GM19043 (cell line): Measurements from ENCODE around the gene EPHB2.

Source experiments
- ATAC-seq: cut with Tn5 transposase; IDR thresholded peaks from one replicate; pipeline ENCODE4 v1.9.1; 2021; ENCODE audit warnings: low read depth; ENCODE audit not compliant: unreplicated experiment

The EPHB2 gene

DNA sequence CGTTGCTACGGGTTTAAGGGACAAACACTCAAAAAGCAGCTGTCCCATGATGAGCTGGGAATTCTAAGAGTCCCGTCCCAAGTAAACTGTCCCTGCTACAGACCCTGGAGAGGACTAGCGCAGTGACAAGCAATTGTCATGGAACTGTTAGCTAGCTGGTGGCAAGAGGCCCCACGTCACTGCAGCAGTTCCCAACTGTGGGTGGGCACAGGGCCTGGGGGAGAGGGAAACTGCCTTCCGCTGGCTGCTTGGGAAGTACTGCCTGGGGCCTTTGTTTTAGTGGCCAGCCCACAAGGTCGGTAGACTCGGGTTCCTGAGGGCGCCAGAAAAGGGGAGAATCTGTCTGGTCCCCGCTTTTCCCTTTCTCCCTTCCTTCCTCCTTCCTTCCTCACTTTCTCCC, 164.6 kb downstream of the EPHB2 start:
- ATAC-seq: no peak

DNA sequence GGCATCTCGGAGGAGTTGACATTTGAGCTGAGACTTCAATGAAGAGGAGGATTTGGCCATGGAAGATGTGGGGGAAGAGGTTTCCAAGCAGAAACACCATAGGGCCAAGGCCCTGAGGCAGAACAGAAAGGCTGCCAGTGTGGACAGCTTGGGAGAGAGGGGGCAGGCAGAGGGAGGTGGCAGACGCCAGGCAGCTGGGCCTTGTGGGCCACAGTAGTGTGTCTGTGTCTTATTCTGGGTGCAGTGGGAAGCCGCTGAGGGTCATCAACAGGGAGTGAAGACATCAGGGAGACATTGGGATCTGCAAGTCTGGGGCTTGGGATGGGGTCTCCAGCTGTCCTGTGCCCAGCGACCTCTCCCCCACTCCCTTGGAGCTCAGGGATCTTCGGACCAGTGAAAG, 165.2 kb downstream of the EPHB2 start:
- ATAC-seq: no peak

GRCh38 chr1:22876359-22877111, 165.9 kb downstream of the EPHB2 start:
- no peak for ATAC-seq

DNA sequence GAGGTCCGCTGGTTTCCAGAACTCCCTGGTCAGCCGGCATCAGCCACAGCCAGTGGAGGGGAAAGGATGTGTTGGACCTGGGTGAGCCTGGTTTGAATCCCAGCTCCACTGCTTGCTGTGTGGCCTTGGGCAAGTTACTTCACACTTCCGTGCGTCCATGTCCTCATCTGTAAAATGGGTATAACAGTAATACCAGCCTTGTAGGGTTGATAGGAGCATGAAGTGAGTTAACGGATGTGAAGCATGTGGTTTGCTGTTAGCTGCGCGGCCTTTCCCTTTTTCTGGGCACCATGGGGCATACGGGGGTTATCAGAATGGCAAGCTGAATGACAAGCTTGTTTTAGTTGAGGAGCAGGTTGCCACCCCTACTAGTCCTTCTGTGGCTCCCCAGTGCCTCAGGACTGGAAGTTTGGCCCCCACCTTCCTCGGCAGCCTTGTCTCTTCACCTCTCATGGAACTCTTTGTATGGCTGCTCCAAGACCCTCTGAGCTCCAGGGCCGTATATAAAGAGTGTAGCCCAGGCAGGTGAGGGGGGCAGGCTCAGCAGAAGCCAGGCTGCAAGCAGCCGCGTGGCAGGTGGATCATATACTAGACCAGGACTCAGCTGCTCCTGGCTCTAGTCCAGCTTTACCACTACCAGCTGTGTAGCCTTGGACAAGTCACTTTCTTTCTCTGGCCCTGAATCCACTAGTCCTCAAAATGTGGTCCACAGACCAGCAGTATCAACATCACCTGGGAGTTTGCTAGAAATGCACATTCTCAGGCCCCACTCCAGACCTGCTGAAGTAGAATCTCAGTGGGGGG, 166.7 kb downstream of the EPHB2 start:
- ATAC-seq: no peak

DNA sequence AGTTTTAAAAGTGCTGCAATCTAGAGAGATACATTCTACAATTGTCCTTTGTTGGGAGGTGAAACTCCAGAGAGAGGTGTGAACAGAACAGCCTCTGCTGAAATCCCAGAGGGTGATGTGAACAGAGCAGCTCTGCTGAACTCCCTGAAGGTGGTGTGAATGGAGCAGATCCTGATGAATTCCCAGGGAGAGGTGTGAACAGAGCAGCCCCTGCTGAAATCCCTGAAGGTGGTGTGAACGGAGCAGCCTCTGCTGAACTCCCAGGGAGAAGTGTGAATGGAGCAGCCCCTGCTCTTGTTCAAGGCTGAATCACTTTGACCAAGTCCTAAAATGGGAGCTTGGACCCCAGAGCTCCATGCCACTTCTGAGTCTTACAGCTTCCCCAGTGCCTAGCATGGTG, 167.3 kb downstream of the EPHB2 start:
- ATAC-seq: no peak

GRCh38 chr1:22878626-22879025, 168.0 kb downstream of the EPHB2 start:
- ATAC-seq: no peak

DNA sequence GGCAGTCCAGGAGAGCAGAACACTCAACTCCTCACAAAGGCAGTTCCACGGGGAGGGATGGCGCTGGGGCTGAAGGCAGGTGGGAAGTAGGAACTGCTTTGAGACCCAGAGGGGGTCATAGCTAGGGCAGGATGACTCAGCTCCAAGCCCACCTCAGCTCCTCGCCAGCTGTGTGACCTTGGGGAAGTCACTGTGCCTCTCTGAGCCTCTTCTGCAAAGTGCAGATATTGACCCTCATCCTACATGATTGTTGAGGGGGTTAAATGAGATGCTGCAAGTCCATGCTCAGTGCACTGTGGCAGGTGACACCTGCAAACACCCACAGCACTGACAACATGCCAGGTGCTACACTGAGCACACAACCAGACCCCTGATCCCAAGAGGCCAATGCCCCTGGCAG, 168.8 kb downstream of the EPHB2 start:
- ATAC-seq: no peak

GRCh38 chr1:22880174-22880601, 169.5 kb downstream of the EPHB2 start:
- ATAC-seq: no peak

DNA sequence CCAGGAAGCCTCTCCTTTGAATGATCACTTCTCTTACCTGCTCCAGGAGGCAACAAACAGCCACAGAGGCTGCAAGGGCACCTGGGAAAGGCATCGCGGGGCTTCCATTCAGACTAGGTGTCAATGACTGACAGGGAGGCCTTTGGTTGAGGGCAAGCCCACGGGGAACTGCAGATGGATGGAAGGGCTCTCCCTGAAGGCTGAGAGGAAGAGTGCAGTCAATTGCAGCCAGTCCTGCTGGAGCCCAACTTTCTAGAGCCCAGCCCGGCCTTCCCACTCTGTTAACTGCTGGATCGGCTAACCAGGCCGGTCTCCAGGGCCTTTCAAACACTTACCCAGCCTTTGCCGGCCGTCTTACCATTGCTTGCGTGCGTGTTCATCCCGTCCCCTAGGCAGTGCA, 172.8 kb downstream of the EPHB2 start:
- ATAC-seq: no peak

- no peak for ATAC-seq
Observed at GRCh38 chr1:22884806-22885530, 174.3 kb downstream of the EPHB2 start.

- ATAC-seq: no peak
Observed at GRCh38 chr1:22886211-22886610, 175.6 kb downstream of the EPHB2 start.

DNA sequence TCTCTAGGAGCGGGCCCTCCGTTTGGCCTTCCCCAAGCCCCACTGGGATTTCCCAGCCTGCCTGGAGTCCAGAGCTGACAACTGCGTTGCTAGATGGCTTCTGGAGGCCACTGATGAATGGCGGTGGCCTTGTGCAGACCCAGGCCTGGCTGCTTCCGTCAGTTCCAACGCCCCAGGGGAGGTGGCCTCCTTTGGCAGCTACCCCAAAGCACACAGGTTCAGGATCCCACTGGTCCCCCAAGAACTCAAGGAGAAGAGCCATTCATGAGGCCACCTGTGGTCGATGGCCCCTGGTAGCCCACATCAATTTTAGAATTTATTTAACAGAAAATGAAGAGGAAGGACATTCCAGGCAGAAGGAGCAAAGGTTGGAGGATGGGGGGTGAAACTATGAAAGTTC, 176.9 kb downstream of the EPHB2 start:
- ATAC-seq: no peak

DNA sequence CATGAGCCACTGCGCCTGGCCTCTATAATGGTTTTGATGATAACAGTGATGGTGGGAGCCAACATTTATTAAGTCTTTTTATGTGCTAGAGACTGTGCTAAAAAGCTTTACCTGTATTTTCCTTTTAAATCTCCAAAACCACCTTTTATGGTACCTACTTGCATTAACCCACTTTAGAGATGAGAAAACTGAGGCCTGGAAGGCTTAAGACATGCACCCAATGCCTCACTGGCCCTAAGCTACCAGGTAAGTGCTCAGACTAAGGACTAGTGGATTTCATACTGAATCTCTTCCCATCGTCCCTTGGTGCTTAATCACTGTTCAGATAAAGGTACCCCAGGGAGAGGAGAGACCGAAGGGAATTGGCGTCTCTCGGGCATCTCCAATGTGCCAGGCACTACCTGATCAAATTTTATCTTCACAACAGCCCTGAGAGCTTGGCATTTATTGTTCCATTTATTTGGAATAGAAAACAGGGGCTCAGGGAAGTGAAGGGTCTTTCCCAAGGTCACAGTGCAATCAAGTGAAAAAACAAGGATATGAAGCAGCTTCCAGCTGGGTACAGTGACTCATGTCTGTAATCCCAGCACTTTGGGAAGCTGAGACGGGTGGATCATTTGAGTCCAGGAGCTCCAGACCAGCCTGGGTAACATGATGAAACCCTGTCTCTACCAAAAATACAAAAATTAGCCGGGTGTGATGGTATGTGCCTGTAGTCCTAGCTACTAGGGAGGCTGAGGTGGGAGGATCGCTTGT, 177.9 kb downstream of the EPHB2 start:
- no peak for ATAC-seq

DNA sequence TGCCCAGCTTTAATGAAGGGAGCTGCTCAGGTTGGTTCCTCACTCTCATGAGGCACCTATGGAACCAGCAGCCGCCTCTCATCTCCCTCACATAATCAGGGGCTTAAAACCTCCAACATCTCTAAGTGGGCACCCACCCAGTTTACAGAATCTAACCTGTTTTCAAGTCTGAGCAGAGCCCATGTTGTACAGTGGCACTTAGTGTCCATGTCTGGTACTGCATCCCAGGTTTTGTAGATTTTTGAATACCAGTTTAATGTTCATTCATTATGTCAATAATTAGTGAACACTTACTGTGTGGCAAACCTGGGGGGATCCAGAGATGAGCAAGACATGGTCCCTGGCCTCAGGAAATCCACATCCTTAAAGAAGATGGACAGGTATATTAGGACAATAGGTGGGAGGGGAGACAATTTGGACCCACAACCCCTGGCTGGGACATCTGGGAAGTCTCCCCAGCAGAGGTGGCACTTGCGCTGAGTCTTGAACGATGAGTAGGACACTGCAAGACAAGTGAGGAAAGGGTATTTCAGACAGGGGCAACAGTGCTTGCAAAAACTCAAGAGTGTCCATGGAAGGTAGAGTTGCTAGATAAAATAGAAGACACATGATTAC, 178.7 kb downstream of the EPHB2 start:
- no peak for ATAC-seq

- ATAC-seq: no peak
Observed at GRCh38 chr1:22892789-22893188, 182.2 kb downstream of the EPHB2 start.

DNA sequence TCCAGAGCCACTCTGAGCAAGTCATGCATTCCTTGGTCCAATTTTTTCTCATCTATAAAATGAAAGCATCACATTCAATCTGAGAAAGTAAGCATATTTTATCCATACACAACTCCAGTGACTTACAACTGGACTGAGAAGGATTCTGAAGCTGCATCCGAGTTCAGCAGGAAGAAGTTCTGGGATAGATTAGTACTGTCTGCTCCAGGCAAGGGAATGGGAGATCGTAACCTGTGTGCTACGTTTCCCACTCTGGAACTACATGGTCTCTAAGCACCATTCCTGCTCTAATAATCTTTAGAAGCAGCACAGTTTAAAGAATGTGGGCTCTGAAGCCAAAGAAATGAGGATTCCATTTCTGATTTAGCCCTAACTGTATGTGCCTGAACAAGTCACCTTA, 182.7 kb downstream of the EPHB2 start:
- no peak for ATAC-seq

DNA sequence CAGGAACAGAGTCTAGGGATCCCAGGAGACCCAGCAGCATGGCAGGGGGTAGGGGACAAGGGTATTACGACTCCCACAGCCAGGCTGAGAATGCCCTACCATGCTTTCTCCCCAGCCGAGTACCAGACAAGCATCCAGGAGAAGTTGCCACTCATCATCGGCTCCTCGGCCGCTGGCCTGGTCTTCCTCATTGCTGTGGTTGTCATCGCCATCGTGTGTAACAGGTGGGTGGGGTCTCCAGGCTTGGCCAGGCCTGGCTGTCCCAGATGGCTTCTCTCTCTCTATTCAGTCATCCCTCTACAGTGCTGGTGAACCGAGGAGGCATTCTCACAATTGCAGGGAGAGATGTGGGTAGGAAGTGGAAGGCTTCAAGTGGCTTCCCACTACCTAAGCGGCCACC, 184.7 kb downstream of the EPHB2 start:
- ATAC-seq: no peak

DNA sequence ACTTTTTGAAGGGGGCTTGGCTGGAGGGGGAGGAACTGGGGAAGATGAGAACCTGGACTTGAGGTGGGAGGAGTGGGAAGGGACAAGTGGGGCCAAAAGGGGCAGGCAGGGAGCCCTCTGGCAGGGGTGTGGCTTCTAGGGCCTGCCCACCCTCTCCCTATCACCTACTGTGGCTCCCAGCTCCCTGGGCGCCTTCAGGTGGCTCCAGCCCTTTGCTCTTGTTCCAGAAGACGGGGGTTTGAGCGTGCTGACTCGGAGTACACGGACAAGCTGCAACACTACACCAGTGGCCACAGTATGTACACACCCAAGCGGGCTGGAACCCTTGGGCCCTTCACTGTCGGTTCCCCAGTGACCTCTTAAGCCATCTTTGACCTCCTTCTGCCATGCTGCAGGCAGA, 185.5 kb downstream of the EPHB2 start:
- ATAC-seq: no peak

- ATAC-seq: no peak
Observed at GRCh38 chr1:22900451-22900850, 189.8 kb downstream of the EPHB2 start.

DNA sequence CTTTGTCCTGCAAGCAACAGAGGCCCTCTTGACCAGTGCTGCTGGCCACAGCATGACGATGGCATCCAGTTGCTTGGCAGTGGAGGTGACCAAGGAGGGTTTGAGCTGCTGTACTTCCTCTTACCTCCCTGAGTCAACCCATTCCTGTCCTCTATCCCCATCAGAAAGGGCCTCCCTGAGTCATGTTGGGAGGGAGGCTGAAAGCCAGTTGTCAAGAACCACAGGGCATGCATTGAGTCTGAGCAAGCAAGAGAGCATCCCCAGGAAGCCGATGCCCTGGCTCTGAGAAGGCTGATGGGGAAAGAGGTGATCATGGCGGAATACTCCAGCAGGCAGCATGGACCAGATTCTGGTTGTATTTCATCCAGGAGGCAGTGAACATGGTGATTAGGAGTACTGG, 192.5 kb downstream of the EPHB2 start:
- no peak for ATAC-seq
